DMS53 treated with DMSO at 0.1 percent for 48 hours (cell line): ENCODE data around the gene ZNF319.
A peak's percentile ranks its signal among the peaks of the same experiment; 100 is the strongest.
"Not testable (repeated sequence)": the region's sequence is repeated elsewhere in the genome, so short reads cannot be mapped to it uniquely, and the experiment has no call there.

Experiments
- DNase-seq: peaks from one replicate; lab custom pipeline; 2025; ENCODE audit not compliant: unreplicated experiment; lab: John Stamatoyannopoulos, UW

ZNF319 gene

DNA sequence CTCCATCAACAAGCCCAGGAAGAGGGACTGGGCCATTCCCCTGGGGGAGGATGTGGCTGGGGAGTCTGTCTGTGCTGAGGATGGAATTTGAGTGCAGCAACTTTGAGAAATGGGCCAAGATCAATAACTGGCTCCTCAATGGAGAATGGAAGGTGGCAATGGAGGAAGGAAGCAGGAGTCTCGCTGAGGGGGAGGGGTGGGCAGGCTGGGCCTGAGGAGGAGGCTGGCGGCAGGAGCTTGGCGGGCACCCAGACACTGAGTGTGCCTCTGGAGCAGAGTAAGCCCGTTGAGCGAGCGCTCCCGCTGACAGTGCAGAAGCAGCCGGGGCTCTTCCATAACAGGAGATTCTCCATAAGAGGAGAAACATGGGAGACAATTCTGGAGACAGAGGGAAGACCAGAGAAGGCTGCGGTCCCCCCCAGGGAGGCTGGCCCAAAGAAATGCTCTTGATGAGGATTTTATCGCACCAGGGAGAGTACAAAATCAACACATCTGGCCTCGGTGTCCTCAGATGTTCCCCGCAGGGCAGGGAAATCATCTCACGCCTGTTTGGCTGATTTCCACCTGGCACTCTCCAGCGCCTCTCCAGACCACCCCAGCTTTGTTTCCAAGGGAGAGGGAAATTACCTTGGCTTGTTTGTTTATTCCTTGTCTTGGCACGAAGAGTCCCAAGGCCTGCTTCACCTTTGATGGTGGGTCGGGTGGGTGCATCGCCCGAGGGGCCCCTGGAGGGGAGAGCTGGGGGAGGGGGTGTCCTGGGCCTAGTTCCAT, 22.3 kb upstream of the ZNF319 start:
- DNase-seq = peak; percentile 5

DNA sequence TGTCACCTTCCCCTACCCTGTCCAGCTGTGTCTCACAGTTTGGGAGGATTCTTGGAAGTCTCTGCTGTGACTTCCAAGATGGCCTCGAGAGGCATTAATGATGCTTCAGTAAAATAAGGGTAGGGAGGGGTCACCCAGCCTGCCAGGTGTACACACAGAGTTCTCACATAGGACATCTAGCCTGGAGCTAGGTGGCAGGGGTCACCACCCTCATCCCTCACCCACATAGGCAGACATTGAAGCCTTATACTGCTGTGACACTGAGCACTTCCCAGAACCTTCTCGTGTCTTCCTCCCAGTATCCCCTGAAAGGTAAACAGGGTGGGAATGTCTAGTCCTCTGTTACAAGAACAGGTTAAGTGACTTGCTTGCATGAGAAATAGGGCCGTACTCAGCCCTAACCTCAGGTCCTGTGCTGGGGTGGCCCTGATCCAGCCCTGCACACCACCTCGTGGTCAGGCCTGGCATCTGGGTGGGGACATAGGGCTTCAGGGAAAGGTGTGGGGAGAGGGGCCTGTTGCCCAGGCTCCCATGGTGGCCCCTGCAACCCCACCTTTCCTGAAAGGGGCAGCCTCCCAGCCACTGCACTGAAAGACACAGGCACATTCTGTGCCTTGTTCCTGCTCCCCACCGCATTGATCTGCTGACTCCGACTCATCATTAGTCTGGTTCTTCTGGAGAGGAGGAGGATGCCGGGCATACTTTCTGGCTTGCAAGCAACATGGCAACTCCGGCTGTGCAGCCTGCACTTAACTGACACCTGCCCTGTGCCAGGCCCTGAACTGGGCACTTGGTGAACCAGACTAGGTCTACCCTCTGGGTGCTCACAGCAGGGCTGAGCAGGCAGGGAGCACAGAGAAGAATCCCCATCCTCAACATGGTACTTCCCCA, 21.4 kb upstream of the ZNF319 start:
- no peak for DNase-seq

DNA sequence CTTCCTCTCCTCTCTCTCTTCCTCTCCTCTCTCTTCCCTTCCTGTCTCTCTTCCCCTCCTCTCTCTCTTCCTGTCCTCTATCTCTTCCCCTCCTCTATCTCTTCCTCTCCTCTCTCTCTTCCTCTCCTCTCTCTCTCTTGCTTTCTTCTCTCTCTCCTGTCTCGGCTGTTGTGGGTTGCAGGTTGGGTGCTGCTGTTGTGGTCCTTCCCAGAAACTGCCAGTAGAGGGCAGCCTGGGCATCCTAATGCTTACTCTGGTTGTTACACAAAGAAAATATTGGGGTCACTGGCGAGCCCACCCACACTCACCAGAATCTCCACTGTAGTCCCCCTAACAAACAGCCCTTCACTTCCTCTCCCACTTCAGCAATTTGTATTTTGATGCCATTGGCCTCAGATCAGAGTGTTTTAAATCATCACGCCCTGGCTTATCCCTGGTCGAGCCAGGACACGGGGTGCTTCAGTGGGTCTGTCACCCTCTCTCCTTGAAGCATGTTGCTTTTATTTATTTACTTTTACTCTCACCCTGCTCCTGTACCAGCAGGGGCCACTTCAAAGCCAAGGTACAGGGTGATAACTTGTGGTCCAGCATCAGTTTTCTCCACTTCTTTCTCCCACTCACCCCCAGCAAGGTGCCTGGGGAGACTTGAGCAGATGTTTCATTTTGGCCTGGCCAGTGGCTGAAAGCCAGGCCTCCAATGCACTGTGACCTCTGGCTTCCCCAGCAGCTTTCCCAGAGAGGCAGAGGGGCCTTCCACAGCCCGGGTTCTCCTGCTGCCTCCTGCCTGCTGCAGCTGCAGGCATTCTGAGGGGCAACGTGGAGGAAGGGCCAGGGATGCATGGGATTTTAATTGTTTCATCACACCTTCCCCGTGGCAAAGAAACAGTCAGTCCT, 20.4 kb upstream of the ZNF319 start:
- no peak for DNase-seq

DNA sequence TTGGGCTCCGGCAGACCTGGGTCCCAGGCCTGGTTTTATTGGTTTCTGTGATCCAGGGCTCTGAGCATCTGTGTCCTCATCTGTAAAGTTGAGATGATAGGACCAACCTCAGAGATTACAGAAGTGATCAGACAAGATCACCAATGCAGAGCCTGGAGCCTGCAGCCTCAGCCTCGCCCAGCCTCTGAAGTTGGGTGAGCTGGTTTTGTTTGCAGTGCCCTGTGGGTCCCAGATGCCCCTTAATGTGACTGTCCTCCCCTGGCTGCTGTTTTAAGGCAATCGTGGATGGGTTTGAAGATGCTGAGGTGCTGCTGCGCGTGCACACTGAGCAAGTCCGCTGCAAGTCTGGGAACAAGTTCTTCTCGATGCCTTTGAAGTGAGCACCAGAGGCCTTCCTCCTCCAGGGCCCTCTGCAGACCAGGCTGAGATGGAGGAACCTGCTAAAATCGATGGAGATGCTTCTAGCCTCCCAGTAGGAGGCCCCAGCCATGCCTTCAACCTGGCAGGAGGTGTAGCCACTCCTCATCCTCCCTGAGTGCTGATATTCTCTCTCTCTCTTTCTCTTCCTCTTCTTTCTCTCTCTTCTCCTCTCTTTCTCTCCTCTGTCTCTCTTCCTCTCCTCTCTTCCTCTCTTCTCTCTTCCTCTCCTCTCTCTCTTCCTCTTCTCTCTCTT, 19.5 kb upstream of the ZNF319 start:
- no peak for DNase-seq

DNA sequence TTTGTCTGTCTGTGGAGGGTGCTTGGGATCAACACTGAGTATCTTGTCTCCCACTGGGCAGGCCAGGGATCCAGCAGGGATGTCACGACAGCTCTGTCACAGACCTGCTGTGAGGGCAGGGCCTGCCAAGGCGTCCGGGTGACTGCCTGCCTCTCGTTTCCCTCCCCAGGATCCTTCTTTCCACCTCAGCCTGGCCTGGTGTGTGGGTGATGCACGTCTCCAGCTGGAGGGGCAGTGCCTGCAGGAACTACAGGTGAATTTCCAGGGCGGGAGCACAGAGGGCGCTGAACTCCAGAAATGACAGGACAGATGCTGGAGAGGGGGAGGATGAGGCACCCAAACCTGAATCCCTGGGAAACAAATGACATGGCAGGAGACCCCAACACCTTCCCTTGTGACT, 18.3 kb upstream of the ZNF319 start:
- DNase-seq = no peak

DNA sequence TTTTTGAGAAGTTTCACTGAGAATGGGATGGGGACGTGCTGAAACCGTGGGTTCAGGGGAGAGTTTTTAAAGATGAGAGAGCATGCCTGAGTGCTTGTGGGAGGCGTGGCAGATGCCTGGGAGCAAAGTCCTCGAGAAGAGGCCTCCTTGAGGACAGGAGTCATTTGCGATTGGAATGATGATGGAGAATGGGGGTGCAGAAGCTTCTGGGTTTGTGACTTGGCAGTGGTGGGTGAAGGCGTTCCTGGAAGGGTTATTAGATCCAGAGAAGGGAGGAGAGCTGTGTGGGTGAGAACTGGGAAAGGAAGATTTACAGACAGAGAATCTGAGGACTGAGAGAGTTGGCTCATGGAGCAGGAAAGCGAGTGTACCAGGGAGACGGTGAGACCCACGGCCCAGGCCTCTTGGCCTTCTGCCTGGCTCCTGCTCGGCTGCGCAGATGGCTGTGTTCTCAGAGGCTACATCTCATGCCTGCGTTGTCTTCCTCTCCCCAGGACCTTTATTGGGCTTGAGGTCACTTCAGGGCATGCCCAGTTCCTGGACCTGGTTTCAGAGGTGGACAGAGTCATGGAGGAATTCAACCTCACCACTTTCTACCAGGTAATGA, 16.5 kb upstream of the ZNF319 start:
- DNase-seq = no peak

DNA sequence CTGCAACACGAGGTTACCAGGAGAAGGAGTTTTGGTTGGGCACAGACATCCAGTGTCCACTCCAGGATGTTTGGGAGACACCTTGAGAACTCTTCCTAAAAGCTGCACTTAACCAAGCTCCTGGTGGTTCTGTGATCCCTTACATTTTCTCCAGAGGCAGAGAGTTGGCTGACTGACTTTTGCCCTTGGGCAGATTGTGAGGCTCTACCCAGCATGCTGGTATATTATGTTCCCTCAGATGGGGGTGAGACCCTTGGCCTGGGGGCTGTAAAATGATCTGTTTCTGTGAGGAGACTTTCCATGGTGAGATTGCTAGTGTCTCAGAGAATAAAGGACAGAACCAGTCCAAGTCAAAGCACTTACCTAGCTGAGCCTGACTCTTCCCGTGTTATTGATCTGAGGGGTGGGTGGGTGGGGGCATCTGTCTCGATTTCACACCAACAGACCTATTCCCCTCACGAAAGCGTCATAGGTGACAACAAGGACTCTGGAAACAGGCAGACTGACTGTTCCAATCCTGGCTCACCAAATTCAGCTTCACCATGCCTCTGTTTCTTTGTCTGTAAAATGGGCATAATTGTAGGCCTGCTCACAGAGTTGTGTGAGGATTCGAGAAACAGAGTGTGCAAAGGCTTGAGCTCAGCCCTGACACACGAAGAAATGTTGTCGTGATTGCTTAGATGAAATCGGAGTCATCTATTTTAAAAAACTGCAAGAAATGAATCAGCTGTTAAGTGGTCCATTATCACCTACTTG, 12.9 kb upstream of the ZNF319 start:
- no peak for DNase-seq

DNA sequence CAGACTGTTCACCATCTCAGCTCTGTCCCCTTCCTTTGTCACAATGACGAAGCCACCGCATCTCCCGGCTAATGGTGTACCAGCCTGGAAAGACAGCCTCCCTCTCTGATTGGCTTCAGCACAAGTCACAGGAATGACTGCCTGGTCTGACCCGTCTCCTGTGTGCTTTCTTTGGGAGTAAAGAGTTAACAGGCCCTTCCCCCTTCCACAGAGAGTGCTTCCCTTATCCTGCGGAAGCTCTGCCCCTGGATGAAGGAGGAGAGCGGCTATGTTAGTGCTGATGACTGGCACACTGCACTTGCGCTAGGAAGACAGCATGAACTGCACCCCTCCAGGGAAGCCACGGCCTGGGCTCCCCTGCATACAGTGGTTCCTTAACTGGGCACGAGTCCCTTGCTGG, 12.0 kb upstream of the ZNF319 start:
- DNase-seq = no peak

DNA sequence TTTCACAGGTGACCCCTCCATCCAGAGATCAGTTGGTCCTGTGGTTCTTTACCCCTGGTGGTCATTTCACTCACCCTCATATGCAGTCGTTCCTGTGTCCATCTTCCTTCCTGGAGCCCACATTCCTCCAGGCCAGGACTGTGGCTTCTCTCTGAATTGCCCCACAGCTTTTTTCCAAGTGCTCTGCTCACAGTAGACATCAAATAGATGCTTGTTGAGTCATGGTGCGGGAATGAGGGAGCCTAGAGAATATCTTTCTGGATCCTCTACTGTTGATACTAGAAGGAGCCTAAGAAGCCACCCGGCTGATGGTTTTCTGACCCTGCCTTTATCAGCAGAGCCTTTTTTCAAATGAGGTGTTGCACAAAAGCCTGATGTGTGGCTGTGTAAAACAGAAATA, 11.2 kb upstream of the ZNF319 start:
- no peak for DNase-seq

DNA sequence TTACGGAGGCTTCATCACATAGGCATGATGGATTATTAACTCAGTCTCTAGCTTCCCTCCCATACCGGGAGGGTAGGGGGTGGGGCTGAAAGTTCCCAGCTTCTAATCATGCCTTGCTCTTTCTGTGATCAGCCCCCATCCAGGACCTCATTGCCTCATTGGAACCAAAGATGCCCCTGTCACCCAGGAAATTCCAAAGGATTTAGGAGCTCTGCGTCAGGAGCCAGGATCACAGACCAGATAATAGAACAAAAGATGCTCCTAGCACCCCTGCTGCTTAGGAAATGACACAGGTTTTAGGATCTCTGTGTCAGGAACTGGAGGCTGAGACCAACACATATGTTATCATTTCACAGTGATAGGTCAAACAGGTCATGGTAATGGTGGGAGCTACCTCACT, 10.4 kb upstream of the ZNF319 start:
- no peak for DNase-seq

DNA sequence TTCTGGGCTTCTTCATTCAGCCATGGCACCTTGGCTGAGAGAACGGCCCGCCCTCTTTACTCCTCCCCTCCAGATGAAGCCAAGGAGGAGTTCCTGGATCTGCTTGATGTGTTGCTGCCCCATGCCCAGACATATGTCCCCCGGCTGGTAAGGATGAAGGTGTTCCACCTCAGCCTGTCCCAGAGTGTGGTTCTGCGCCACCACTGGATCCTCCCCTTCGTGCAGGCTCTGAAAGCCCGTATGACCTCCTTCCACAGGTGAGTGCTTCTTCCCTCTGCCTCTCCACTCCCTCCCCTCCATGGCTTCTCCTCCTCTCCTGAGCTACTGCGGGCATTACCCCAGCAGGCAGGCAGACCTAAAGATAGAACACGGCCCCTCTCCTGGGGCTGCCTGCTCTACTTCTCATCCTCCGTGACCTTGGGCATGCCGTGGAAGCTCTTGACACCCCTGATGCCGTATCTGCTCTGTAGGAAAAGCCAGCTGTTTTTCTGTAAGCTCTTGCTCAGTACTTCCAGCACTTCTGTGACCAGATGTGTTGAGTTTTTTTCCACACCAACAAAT, 9.5 kb upstream of the ZNF319 start:
- DNase-seq = no peak

DNA sequence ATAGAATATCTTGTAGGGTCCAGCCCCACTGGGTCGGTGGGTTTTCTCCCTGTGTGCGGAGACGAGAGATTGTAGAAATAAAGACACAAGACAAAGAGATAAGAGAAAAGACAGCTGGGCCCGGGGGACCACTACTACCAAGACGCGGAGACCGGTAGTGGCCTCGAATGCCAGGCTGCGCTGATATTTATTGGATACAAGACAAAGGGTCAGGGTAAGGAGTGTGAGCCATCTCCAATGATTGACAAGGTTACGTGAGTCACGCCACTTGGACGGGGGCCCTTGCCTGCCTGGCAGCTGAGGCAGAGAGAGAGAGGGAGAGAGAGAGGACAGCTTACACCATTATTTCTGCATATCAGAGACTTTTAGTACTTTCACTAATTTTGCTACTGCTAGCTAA, 4.3 kb upstream of the ZNF319 start:
- not testable (repeated sequence) for DNase-seq

DNA sequence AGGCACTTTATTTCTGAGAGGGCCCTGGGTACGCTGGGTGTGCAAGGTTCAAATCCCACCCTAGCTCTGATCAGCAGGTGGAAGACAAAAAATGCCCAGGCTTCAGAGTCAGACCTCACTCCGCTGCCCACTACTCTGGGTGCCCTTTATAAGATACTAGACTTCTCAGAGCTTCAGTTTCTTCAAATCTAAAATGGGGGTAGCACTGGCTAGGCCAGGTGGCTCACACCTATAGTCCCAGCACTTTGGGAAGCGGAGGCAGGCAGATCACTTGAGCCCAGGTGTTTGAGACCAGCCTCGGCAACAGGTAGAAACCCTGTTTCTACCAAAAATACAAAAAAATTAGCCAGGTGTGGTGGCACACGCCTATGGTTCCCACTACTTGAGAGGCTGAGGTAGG, 2.5 kb upstream of the ZNF319 start:
- DNase-seq = no peak

DNA sequence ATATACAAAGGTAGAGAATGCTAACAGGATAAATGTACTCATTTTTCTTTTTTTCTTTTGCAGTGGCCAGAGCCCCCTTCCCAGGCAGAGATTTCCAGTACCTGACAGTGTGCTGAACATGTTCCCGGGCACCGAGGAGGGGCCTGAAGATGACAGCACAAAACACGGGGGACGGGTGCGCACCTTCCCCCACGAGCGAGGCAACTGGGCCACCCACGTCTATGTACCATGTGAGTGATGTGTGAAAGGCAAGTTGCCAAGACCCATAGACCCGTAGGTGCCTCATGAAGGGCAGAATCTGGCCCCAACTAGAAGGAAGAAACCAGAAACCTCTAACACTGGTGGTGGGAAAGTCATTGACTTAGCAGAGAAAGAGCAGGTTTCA, 1.9 kb upstream of the ZNF319 start:
- no peak for DNase-seq

DNA sequence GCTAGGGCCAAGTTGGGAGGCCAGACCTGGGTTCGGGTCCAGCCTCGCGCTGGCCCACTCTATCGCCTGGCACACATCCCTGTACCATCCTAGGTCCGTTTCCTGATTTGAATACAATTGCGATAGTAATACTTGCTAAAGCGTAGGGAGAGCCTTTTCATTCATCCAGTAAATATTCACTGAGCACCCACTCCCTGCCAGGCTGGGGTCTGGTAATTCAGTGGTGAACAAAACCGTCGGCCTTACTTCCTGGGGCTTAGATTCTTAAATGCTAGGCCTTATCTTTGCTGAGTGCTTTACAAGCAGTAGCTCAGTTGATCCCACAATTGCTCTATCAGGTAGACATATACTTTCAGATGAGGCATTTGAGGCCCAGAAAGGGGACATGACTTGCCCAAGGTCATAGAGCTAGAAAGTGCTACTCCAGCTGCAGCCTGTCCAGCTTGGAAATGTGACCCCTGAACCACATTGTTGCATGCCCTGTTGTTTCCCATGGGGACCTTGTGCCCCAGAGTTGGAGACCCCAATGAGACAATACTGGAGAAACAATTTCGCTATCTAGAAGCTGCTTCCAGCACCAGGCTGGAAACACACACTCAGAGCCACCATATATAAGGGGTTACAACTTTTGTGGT, 1.4 kb upstream of the ZNF319 start:
- DNase-seq = no peak

DNA sequence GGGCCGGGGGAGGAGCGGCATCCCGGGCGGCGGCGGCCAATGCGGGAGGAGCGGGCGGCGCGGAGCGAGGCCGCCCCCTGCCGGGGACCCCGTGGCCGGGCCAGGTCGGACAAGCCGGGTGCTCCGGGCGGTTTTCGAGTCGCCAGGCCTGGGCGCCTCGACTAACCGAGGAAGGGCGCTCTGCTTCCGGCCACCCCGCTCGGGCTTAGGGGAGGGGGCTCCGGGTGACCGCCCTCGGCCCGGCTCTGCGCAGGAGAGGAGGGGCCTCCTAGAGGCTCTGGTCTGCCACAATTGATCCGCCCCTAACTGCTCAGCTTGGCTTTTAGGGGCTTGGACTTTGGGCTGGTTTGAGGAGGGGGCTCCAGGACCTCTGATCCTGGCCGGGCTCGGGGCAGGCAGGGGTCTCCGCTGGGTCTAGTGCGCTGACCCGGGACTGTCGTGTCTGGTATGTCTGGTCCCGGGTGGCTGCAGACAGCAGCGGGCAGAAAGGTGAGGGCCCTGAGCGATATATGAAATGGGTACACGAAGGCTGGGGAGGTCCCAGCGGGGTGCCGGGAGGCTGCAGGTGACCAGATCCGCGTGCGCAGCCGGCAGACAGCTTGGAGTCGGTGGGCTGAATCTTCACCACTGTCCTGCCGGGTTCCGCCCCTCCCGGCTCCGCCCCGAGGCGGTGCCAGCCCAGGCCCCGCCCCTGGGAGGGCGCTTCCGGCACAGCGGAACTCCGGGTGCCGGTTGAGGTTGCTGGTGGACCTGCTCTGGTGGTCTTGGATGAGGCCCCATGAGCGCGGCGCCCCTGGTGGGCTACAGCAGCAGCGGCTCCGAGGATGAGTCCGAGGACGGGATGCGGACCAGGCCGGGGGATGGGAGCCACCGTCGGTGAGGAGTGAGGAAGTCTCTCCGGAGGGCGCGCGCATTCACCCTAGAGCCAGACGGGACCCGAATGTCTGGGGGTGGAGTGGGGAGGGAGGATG, 519 bp upstream of the ZNF319 start, which contains the start of gene USB1:
Gene USB1 (plus strand): TSS at position 702 of the 971 bp plus-strand sequence. CDS start 77 bp downstream, at position 779.
- peak; percentile 81 for DNase-seq

DNA sequence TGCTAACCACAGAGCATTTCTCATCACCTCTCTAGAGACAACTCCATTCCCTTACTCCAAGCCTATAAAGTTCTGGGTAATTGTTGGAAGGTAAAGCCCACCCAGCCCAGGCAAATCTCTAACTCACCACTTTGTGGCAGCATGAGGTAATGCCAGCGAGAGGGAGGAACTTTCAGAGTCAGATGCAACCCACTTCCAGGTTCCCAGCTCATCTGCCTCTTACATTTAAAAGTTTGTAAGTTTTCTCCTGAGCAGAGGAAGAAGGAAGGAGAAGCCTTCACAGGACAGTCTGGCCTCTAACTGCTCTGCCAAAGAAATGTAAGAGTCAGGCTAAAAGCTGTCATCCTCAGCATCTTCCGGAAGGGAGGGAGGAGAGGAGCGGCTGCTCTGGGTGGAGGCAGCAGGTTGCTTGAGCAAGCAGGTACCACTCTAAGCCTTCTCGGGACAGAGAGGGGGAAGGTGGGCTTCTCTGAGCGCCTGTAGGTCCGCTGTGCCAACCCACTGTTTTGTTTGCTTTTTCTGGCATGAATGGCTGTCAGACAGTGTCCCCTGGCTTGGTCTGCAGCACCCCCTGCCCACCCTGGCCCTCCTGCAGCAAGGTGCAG, 1.0 kb downstream of the ZNF319 start:
- no peak for DNase-seq
